Activated naive CD4-positive, alpha-beta T cell treated with anti-CD3 and anti-CD28 coated beads, Interleukin-2, amount 50 U/mL, for 72 hours (primary cell): ENCODE measurements around the gene KIF20B. TPM values are rescaled to one million over a fixed set of nuclear protein-coding genes. Genes with fewer than 3 reads are reported as not detected.

Experiments used
- ATAC-seq, 2 donors: fragments of 150-1000 bp; cut with Tn5 transposase; 2 replicates each; pipeline ENCODE4 v1.10.0; 2021; ENCODE audit warnings: mild to moderate bottlenecking in 2 of 2, moderate library complexity in 2 of 2
- DNase-seq, 2 donors: peaks; one replicate each; pipeline ENCODE4 v3.0.0; 2021 to 2022; ENCODE audit warnings: low spot score in 2 of 2
- H3K27ac Mint-ChIP-seq, 2 donors: one replicate each; pipeline ENCODE4 v1.8.0; 2022; ENCODE audit warnings: mild to moderate bottlenecking in 2 of 2, mixed read lengths in 2 of 2
- H3K36me3 Mint-ChIP-seq, 2 donors: one replicate each; pipeline ENCODE4 v1.8.0; 2022; ENCODE audit warnings: mixed read lengths in 2 of 2
- H3K9me3 Mint-ChIP-seq, 2 donors: one replicate each; pipeline ENCODE4 v1.8.0; 2022; ENCODE audit warnings: mixed read lengths in 2 of 2
- total RNA-seq, 2 donors: library from RNA; stranded (reverse); gene quantifications; one replicate each; pipeline ENCODE4 v1.2.3, GENCODE V29; 2022

The KIF20B gene, protein sequence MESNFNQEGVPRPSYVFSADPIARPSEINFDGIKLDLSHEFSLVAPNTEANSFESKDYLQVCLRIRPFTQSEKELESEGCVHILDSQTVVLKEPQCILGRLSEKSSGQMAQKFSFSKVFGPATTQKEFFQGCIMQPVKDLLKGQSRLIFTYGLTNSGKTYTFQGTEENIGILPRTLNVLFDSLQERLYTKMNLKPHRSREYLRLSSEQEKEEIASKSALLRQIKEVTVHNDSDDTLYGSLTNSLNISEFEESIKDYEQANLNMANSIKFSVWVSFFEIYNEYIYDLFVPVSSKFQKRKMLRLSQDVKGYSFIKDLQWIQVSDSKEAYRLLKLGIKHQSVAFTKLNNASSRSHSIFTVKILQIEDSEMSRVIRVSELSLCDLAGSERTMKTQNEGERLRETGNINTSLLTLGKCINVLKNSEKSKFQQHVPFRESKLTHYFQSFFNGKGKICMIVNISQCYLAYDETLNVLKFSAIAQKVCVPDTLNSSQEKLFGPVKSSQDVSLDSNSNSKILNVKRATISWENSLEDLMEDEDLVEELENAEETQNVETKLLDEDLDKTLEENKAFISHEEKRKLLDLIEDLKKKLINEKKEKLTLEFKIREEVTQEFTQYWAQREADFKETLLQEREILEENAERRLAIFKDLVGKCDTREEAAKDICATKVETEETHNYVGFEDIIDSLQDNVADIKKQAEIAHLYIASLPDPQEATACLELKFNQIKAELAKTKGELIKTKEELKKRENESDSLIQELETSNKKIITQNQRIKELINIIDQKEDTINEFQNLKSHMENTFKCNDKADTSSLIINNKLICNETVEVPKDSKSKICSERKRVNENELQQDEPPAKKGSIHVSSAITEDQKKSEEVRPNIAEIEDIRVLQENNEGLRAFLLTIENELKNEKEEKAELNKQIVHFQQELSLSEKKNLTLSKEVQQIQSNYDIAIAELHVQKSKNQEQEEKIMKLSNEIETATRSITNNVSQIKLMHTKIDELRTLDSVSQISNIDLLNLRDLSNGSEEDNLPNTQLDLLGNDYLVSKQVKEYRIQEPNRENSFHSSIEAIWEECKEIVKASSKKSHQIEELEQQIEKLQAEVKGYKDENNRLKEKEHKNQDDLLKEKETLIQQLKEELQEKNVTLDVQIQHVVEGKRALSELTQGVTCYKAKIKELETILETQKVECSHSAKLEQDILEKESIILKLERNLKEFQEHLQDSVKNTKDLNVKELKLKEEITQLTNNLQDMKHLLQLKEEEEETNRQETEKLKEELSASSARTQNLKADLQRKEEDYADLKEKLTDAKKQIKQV (N-terminal part only)
- 10 to 100 TPM; 52.7 to 76.1 TPM for total RNA-seq

DNA sequence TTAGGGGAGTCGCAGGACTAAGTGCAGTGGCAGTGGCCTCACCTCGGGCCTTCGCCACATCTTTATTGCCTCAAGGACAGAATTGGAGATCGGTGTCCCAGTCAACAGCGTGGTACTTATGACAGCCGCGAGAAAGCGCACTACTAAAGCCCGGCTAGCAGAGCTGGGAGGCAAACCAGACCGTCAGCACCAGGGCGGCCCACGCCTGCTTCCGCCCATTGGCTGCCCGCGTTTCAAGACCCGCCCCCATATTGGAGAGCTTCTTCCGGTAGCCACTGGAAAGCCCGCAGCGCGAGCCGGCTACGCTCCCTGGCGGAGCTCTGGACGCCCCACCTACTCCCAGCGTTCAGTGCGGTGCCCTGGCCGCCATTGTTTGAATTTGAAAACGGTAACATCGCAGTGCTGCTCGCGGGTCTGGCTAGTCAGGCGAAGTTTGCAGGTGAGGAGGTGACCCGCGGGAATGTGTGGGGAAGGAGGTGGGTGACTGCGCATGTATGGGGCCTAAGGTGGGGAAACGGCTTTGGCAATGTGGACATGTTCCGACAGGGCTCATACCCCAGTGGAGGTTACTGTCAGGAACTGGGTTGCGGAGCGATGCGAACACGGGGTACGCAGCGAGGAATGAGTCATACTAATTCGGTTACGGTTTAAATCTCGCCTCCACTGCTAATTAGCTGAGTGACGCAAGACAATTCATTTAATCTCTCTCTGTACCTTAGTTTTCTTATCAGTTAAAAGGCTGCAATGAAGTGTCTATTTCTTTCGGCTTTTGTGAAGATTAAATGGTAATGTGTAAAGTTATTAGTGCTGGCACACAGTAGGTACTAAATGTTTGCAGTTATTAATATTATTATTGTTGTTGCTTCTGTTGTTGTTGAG lies at the start of gene KIF20B:
Gene KIF20B, plus strand, starts transcription at position 349 of the 879 bp plus-strand sequence. CDS start 3,705 bp downstream, outside the sequence.
- H3K36me3 Mint-ChIP-seq = peaks cover 18 to 26% of the 10 kb centered on the region in 2 donors
- ATAC-seq = peak; percentile 96 to 97

DNA sequence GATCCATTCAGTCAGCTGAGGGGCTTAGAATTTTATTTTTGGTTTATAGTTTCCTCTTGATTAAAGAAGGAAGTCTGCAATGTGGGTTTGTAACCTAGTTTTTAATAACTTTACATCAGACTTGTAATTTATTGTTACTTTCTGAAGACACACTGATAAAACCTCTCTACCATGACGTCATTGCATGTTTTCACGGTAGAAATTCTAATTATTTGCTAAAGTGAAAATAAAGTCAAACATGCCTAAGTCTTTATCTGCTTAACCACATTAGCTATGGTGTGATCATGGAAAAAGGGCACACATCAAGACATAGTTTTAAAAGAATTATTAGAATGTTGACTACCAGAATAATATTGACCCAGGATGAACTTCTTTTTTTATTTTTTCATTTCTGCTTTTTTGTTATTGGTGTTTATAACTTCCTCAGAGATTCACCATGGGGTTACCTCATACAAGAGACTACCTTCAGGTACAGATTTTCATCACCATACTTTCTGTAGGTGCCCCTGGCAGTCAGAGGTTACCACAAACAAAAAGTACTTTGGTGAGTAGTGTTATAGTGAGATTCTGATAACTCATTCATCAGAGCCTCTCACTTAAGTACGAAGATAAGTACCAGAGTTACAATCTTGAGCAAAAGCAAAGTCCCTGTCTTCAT lies 49.3 kb upstream of the KIF20B start:
- Mint-ChIP-seq H3K9me3 (peaks cover 0 to 4% of the 10 kb centered on the region in 2 donors), H3K36me3 (no peaks in the 10 kb centered on the region), H3K27ac (no peak overlapping the region)
- ATAC-seq (no peak), DNase-seq (no peak)

More for the DNA sequence above, at the start of gene KIF20B:
- peak; percentile 92 to 97 for DNase-seq
- peak within 1 kb of the TSS; percentile 94 to 98 for H3K27ac Mint-ChIP-seq
- H3K9me3 Mint-ChIP-seq = no peaks in the 10 kb centered on the region

DNA sequence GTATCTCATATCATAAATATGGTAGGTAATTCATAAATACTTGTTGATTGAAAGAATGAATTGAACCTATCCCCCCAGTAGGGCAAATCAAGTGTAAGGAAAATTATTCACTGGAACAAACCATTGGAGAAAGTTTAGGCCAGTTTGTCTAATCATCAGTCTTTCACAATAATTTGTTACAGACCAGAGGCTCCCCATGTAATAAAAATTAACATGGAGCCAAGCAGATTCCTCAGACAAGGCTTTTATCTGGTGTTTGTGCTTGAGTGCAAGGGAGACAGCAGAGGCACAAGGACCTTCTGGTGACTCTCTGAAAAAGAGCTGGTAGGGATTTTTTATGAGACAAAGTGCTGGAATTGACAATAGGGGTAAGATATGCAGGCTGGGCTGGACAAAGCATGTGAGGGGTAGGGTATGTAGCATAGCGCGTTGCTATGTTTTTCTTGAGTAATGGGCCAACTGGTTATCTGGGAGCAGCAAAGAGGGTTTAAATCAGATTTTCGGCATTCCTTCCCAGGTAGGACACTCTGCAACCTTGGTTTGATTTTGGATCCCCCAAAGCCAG lies 48.5 kb upstream of the KIF20B start:
- peaks cover 0 to 4% of the 10 kb centered on the region in 2 donors for H3K9me3 Mint-ChIP-seq
- H3K27ac Mint-ChIP-seq = no peak overlapping the region
- no peaks in the 10 kb centered on the region for H3K36me3 Mint-ChIP-seq
- ATAC-seq = no peak
- DNase-seq = no peak

GRCh38 chr10:89653410-89653869 lies 48.0 kb upstream of the KIF20B start:
- Mint-ChIP-seq H3K36me3 (no peaks in the 10 kb centered on the region), H3K9me3 (peaks cover 0 to 4% of the 10 kb centered on the region in 2 donors), H3K27ac (no peak overlapping the region)
- ATAC-seq (no peak), DNase-seq (no peak)

DNA sequence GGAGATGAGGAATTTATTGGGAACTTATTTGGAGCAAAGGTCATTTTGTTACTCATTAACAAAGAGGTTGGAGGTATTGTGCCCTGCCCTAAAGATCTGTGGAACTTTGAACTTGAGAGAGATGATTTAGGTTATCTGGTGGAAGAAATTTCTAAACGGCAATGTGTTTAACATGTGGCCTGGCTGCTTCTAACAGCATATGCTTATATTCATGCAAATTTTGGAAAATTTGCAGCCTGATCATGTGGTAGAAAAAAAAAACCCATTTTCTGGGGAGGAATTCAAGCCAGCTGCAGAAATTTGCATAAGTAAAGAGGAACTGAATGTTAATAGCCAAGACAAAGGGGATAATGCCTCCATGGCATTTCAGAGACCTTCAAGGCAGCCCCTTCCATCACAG lies 45.7 kb upstream of the KIF20B start:
- DNase-seq (no peak), ATAC-seq (no peak)
- peaks cover 0 to 4% of the 10 kb centered on the region in 2 donors for H3K9me3 Mint-ChIP-seq
- H3K27ac Mint-ChIP-seq = no peak overlapping the region
- H3K36me3 Mint-ChIP-seq = no peaks in the 10 kb centered on the region

- Mint-ChIP-seq H3K36me3 (no peaks in the 10 kb centered on the region), H3K27ac (no peak overlapping the region), H3K9me3 (peaks cover 0 to 4% of the 10 kb centered on the region in 2 donors)
- DNase-seq = no peak
- ATAC-seq = no peak
Observed at GRCh38 chr10:89657302-89657701, 44.1 kb upstream of the KIF20B start.

GRCh38 chr10:89659143-89660131 lies 42.0 kb upstream of the KIF20B start:
- no peaks in the 10 kb centered on the region for H3K36me3 Mint-ChIP-seq
- ATAC-seq (no peak), DNase-seq (no peak)
- peaks cover 0 to 4% of the 10 kb centered on the region in 2 donors for H3K9me3 Mint-ChIP-seq
- H3K27ac Mint-ChIP-seq = no peak overlapping the region

DNA sequence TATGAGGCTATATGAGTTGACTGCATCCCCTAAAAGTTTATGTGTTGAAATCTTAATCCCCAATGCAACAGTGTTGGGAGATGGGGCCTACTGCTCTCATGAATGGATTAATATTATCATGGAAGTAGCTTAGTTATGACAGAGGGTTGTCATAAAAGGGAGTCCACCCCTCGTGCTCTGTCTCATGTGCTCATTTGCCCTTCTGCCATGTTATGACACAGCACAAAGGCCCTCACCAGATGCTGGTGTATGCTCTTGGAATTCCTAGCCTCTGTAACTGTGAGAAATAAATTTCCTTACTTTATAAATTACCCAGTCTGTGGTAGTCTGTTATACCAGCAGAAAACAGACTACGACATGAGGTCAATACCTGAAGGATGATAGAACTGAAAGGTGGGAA lies 38.8 kb upstream of the KIF20B start:
- DNase-seq = no peak
- H3K27ac Mint-ChIP-seq = no peak overlapping the region
- H3K9me3 Mint-ChIP-seq = no peaks in the 10 kb centered on the region
- no peak for ATAC-seq
- no peaks in the 10 kb centered on the region for H3K36me3 Mint-ChIP-seq

GRCh38 chr10:89663144-89663543 lies 38.2 kb upstream of the KIF20B start:
- H3K36me3 Mint-ChIP-seq = no peaks in the 10 kb centered on the region

GRCh38 chr10:89664203-89664602 lies 37.2 kb upstream of the KIF20B start:
- Mint-ChIP-seq H3K36me3 (no peaks in the 10 kb centered on the region), H3K9me3 (no peaks in the 10 kb centered on the region), H3K27ac (no peak overlapping the region)
- DNase-seq (no peak), ATAC-seq (no peak)

More at GRCh38 chr10:89663144-89663543, 38.2 kb upstream of the KIF20B start:
- H3K9me3 Mint-ChIP-seq = no peaks in the 10 kb centered on the region
- DNase-seq = no peak
- ATAC-seq = no peak
- H3K27ac Mint-ChIP-seq = no peak overlapping the region

DNA sequence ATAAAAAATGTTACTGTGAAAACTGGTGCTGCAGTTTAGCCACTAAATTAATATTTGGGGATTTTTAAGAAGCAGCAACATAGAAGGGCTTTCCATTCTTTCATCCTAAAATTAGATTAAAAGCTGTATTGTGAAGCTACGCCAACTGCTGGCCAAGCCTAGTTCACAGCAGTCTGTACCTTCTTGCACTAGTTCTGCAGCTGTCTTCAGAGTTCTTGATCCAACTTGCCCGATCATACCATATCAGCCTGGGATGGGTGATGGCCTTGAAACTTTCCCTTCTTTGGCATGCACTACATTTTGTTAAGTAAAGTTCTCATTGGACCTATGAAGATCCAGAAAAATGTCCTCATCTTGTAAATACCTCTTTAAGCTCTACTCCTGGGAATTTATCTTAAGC lies 36.1 kb upstream of the KIF20B start:
- no peaks in the 10 kb centered on the region for H3K36me3 Mint-ChIP-seq
- ATAC-seq (no peak), DNase-seq (no peak)
- H3K27ac Mint-ChIP-seq = no peak overlapping the region
- no peaks in the 10 kb centered on the region for H3K9me3 Mint-ChIP-seq

- no peak for ATAC-seq
- Mint-ChIP-seq H3K9me3 (no peaks in the 10 kb centered on the region), H3K36me3 (no peaks in the 10 kb centered on the region), H3K27ac (no peak overlapping the region)
- DNase-seq = no peak
Observed at GRCh38 chr10:89666138-89666537, 35.3 kb upstream of the KIF20B start.

DNA sequence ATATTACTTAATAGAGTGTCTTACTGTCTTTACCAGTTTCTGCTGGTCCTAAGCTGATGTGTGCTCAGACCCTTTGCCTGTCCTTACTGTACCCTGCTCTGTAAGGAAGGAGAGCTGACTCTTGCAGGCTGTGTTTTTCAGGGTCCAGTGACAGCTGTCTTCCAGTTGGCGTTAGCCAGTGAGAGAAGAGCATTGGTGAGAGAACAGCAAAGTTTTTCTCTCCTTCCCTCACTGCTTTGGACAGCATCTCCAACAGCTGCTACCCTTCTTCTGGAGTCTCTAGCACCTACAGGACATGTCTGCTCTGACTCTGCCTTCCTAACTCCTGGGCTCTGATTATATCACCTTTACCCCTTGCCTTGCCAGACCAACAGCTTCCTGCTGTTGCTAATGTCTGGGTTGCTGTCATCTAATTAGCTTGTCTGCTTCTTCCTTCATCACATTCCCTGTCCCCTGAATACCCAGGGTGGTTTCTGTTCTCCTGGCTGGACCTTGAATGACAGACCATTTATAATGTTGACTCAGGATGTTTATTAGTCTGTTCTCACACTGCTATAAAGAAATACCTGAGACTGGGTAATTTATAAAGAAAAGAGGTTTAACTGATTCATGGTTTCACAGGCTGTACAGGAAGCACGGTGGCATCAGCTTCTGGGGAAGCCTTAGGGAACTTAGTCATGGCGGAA lies 32.9 kb upstream of the KIF20B start:
- DNase-seq (no peak), ATAC-seq (no peak)
- H3K27ac Mint-ChIP-seq = no peak overlapping the region
- no peaks in the 10 kb centered on the region for H3K36me3 Mint-ChIP-seq
- H3K9me3 Mint-ChIP-seq = no peaks in the 10 kb centered on the region
